K562 (cell line): ENCODE measurements around the gene DTHD1.

Source experiments
- CBFA2T2 ChIP-seq: fragments of 450-650 bp; conservative IDR thresholded peaks from 2 replicates; pipeline ENCODE4 v1.6.1; 2017; ENCODE audit warnings: mild to moderate bottlenecking
- CBX5 ChIP-seq: IDR thresholded peaks from 2 replicates; pipeline ENCODE4 v1.6.1; 2014; ENCODE audit warnings: low read depth, borderline replicate concordance
- MTA3 ChIP-seq: fragments of 450-650 bp; formaldehyde crosslinking; IDR thresholded peaks from 2 replicates; pipeline ENCODE4 v1.6.1; 2017; ENCODE audit warnings: mild to moderate bottlenecking, borderline replicate concordance
- PRPF4 ChIP-seq: fragments of 200-400 bp; formaldehyde crosslinking; IDR thresholded peaks from one replicate; pipeline ENCODE4 v1.6.1; 2017; ENCODE audit warnings: low read length, low read depth, mild to moderate bottlenecking; ENCODE audit not compliant: insufficient read depth, poor library complexity, severe bottlenecking
- TBP ChIP-seq: optimal IDR thresholded peaks from 2 replicates; pipeline ENCODE3; 2011; ENCODE audit warnings: low read depth, low read length, improper control_type of control experiment
- ZNF586 ChIP-seq: fragments of 450-650 bp; formaldehyde crosslinking; conservative IDR thresholded peaks from 2 replicates; pipeline ENCODE4 v1.4.0; 2020; ENCODE audit warnings: mild to moderate bottlenecking, moderate library complexity
- ZNF589 ChIP-seq: fragments of 200-800 bp; sonication (Bioruptor generic); IDR thresholded peaks from 2 replicates; pipeline ENCODE4 v1.6.1; 2016; ENCODE audit warnings: low read depth, missing genetic modification characterization, missing compliant biosample characterization
- TF ChIP-seq, protein P1 (sequence below), 3 experiments: IDR thresholded peaks in 2 of 3; conservative IDR thresholded peaks in 1 of 3; 2 replicates each; pipeline ENCODE4 v1.5.1; 2011 to 2012; ENCODE audit warnings: low read length in 3 of 3, mild to moderate bottlenecking in 3 of 3, control low read depth in 2 of 3, improper control_type of control experiment in 1 of 3, inconsistent platforms in 1 of 3, low read depth in 1 of 3, mixed read lengths in 1 of 3, moderate library complexity in 1 of 3; ENCODE audit not compliant: insufficient read depth in 2 of 3
- TF ChIP-seq, protein P2 (sequence below), 2 experiments: fragments of 450-650 bp; formaldehyde crosslinking in 1 of 2; IDR thresholded peaks; 2 replicates each; pipeline versions ENCODE4 v1.4.0 to v1.6.1; 2014 to 2020; ENCODE audit warnings: mild to moderate bottlenecking in 2 of 2, borderline replicate concordance in 1 of 2, low read depth in 1 of 2
- TF ChIP-seq, protein P3 (sequence below), 3 experiments: fragments of 200-800 bp in 1 of 3; fragments of 250-450 bp in 1 of 3; fragments of 450-650 bp in 1 of 3; sonication (Bioruptor Pico) in 1 of 3; sonication (Bioruptor generic) in 1 of 3; formaldehyde crosslinking in 1 of 3; IDR thresholded peaks; 2 replicates each; pipeline versions ENCODE4 v1.6.1 to v1.8.0; 2016 to 2022; ENCODE audit warnings: mild to moderate bottlenecking in 2 of 3, missing genetic modification characterization in 2 of 3, missing compliant biosample characterization in 1 of 3, moderate library complexity in 1 of 3

DNA sequence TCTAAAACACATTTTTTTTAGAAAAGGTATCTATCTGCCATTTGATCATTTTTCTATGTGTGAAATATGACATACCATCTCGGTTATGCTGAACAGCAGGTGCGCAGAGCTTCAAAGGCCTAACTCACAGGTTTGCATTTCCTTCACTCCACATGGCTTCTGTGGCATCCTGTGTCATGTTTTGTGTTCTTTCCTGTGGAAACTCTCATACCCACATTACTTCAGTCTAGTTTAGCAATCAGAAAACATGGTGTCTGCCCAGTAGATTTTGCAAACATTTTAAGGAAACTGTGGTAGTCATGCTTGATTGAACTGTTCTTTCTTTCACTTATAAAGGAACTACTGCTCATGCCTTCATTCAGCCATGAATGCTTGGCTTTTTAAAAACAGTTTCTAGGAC is 25.8 kb upstream of the DTHD1 start:
- no peak for TF ChIP-seq TBP
- TF ChIP-seq CBFA2T2 = no peak
- TF ChIP-seq, protein P1, sequence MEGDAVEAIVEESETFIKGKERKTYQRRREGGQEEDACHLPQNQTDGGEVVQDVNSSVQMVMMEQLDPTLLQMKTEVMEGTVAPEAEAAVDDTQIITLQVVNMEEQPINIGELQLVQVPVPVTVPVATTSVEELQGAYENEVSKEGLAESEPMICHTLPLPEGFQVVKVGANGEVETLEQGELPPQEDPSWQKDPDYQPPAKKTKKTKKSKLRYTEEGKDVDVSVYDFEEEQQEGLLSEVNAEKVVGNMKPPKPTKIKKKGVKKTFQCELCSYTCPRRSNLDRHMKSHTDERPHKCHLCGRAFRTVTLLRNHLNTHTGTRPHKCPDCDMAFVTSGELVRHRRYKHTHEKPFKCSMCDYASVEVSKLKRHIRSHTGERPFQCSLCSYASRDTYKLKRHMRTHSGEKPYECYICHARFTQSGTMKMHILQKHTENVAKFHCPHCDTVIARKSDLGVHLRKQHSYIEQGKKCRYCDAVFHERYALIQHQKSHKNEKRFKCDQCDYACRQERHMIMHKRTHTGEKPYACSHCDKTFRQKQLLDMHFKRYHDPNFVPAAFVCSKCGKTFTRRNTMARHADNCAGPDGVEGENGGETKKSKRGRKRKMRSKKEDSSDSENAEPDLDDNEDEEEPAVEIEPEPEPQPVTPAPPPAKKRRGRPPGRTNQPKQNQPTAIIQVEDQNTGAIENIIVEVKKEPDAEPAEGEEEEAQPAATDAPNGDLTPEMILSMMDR (IDR thresholded peaks at IDR 0.05 in 2 of 3, conservative IDR thresholded peaks at IDR 0.05 in 1 of 3; ENCODE audit: insufficient read depth in 2 of 3, low read depth in 1 of 3, low read length in 3 of 3) = no peak
- TF ChIP-seq ZNF589 (CRISPR knock-in tag) = no peak
- TF ChIP-seq MTA3 = no peak
- TF ChIP-seq, protein P2, sequence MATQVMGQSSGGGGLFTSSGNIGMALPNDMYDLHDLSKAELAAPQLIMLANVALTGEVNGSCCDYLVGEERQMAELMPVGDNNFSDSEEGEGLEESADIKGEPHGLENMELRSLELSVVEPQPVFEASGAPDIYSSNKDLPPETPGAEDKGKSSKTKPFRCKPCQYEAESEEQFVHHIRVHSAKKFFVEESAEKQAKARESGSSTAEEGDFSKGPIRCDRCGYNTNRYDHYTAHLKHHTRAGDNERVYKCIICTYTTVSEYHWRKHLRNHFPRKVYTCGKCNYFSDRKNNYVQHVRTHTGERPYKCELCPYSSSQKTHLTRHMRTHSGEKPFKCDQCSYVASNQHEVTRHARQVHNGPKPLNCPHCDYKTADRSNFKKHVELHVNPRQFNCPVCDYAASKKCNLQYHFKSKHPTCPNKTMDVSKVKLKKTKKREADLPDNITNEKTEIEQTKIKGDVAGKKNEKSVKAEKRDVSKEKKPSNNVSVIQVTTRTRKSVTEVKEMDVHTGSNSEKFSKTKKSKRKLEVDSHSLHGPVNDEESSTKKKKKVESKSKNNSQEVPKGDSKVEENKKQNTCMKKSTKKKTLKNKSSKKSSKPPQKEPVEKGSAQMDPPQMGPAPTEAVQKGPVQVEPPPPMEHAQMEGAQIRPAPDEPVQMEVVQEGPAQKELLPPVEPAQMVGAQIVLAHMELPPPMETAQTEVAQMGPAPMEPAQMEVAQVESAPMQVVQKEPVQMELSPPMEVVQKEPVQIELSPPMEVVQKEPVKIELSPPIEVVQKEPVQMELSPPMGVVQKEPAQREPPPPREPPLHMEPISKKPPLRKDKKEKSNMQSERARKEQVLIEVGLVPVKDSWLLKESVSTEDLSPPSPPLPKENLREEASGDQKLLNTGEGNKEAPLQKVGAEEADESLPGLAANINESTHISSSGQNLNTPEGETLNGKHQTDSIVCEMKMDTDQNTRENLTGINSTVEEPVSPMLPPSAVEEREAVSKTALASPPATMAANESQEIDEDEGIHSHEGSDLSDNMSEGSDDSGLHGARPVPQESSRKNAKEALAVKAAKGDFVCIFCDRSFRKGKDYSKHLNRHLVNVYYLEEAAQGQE (IDR thresholded peaks at IDR 0.05; ENCODE audit: borderline replicate concordance) = no peak
- TF ChIP-seq, protein P2 (CRISPR knock-in tag; IDR thresholded peaks at IDR 0.05; ENCODE audit: low read depth) = no peak
- TF ChIP-seq, protein P3, sequence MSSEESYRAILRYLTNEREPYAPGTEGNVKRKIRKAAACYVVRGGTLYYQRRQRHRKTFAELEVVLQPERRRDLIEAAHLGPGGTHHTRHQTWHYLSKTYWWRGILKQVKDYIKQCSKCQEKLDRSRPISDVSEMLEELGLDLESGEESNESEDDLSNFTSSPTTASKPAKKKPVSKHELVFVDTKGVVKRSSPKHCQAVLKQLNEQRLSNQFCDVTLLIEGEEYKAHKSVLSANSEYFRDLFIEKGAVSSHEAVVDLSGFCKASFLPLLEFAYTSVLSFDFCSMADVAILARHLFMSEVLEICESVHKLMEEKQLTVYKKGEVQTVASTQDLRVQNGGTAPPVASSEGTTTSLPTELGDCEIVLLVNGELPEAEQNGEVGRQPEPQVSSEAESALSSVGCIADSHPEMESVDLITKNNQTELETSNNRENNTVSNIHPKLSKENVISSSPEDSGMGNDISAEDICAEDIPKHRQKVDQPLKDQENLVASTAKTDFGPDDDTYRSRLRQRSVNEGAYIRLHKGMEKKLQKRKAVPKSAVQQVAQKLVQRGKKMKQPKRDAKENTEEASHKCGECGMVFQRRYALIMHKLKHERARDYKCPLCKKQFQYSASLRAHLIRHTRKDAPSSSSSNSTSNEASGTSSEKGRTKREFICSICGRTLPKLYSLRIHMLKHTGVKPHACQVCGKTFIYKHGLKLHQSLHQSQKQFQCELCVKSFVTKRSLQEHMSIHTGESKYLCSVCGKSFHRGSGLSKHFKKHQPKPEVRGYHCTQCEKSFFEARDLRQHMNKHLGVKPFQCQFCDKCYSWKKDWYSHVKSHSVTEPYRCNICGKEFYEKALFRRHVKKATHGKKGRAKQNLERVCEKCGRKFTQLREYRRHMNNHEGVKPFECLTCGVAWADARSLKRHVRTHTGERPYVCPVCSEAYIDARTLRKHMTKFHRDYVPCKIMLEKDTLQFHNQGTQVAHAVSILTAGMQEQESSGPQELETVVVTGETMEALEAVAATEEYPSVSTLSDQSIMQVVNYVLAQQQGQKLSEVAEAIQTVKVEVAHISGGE (CRISPR knock-in tag; IDR thresholded peaks at IDR 0.05) = no peak
- no peak for TF ChIP-seq CBX5
- TF ChIP-seq ZNF586 = no peak
- TF ChIP-seq PRPF4 = no peak
